GM12872 (cell line): ENCODE data around the gene SIPA1L3.

Experiments used
- CTCF ChIP-seq: IDR thresholded peaks from 3 replicates; pipeline ENCODE4 v1.5.1; 2011; ENCODE audit warnings: low read depth, mild to moderate bottlenecking, low read length, moderate library complexity; ENCODE audit not compliant: insufficient read depth

Gene SIPA1L3

GRCh38 chr19:38021352-38021751 is 114.3 kb downstream of the SIPA1L3 start:
- TF ChIP-seq CTCF, result no peak

- no peak for TF ChIP-seq CTCF
These were observed 116.0 kb downstream of the SIPA1L3 start for GRCh38 chr19:38022791-38023670.

GRCh38 chr19:38023671-38024541 is 116.9 kb downstream of the SIPA1L3 start:
- TF ChIP-seq CTCF, result no peak

GRCh38 chr19:38024992-38025908 is 118.2 kb downstream of the SIPA1L3 start:
- TF ChIP-seq CTCF, result no peak

GRCh38 chr19:38025909-38026307 is 118.9 kb downstream of the SIPA1L3 start:
- no peak for TF ChIP-seq CTCF

- no peak for TF ChIP-seq CTCF
These were observed 122.0 kb downstream of the SIPA1L3 start for GRCh38 chr19:38028913-38029510.
